MG63 (cell line): Measurements from ENCODE around the gene NCOA4. TPM values are rescaled to one million over a fixed set of nuclear protein-coding genes. Genes with fewer than 3 reads are reported as not detected.
"Not testable (repeated sequence)": the region's sequence is repeated elsewhere in the genome, so short reads cannot be mapped to it uniquely, and the experiment has no call there.

ENCODE experiments used
- DNase-seq: peaks from one replicate; pipeline ENCODE4 v3.0.0-alpha.2; 2020
- H3K27me3 ChIP-seq: fragments of 250-450 bp; sonication (Bioruptor Pico); 2 replicates; pipeline ENCODE4 v1.5.1; 2020; ENCODE audit warnings: mild to moderate bottlenecking, moderate library complexity
- H3K36me3 ChIP-seq: fragments of 250-450 bp; sonication (Bioruptor Pico); 2 replicates; pipeline ENCODE4 v1.5.1; 2020; ENCODE audit warnings: mild to moderate bottlenecking, moderate library complexity
- H3K4me3 ChIP-seq: fragments of 250-450 bp; sonication (Bioruptor Pico); 2 replicates; pipeline ENCODE4 v1.5.1; 2020; ENCODE audit warnings: mild to moderate bottlenecking, moderate library complexity
- H3K9me3 ChIP-seq: fragments of 250-450 bp; sonication (Bioruptor Pico); 2 replicates; pipeline ENCODE4 v1.5.1; 2020; ENCODE audit warnings: mild to moderate bottlenecking, moderate library complexity
- total RNA-seq: library from RNA; depleted of rRNA; stranded (reverse); fragments of >200 nt; shearing (Covaris generic); gene quantifications from 2 replicates; pipeline ENCODE4 v1.2.3, GENCODE V29; 2014; ENCODE audit warnings: low replicate concordance

NCOA4 gene
- total RNA-seq, 1 experiment from 2014 or later = 204 TPM

DNA sequence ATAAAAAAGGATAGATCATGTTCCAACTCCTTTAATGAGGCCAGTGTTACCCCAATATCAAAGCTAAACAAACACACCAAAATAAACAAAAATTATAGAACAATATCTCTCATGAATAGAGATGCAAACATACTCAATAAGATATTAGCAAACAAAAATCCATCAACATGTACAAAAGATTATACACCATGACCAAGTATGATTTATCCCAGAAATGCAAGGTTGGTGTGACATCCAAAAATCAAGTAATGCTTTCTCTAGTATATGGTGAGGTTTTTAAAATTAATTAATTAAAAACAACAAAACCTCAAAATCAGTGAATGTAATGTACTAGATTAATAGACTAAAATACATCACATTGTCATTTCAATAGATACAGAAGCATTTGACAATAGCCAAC, 26.6 kb upstream of the NCOA4 start:
- H3K36me3 ChIP-seq = no peaks in the 10 kb centered on the region
- no peaks in the 10 kb centered on the region for H3K9me3 ChIP-seq
- H3K27me3 ChIP-seq = no peaks in the 10 kb centered on the region
- no peak overlapping the region for H3K4me3 ChIP-seq
- no peak for DNase-seq

DNA sequence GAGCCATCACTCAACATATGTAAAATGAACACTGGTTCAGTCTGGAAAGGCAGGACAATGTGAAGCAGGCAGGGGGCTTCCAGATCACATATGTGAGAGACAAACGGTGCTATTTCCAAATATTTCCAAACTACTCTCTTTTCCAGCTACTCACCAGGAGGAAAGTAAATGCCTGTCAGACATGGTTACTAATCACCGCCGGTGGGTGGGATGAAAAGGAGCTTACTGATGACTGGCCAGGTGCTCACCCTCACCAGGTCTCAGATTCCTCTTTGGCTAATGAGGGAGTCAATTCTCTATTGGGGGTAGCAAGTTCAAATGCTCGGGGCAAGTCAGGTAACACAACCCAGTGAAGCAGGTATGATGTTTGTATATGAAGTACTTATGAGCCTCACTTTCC, 25.3 kb upstream of the NCOA4 start:
- no peaks in the 10 kb centered on the region for H3K27me3 ChIP-seq
- DNase-seq = no peak
- H3K4me3 ChIP-seq = no peak overlapping the region
- H3K36me3 ChIP-seq = no peaks in the 10 kb centered on the region
- no peaks in the 10 kb centered on the region for H3K9me3 ChIP-seq

DNA sequence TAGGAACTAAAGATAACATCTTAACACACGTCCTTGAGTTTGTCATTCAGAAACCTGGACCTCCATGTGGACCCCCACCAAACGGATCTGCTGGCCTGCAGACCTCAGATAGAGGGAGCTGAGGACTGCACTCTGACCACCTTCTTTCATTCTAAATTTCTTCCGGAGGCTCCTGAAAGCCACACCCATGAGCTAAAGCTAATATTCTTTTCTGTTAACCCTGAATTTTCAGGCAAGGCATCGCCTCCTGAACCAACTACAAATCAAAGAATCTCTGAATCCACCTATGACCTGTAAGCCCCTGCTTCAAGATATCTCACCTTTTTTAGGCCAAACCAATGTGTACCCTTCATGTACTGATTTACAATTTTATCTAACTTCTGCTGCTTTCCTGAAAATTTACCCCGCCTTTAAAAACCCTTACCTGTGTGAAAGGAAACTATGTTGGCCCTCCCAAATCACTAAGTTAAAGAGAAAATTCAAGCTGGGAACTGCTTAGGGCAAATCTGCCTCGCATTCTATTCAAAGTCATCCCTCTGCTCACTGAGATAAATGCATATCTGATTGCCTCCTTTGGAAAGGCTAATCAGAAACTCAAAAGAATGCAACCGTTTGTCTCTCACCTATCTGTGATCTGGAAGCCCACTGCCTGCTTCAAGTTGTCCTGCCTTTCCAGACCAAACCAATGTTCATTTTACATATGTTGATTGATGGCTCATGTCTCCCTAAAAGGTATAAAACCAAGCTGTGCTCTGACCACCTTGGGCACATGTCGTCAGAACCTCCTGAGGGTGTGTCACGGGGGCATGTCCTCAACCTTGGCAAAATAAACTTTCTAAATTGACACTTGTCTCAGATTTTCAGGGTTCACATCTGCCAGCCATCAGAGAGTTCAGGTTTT, 23.4 kb upstream of the NCOA4 start:
- DNase-seq = no peak
- Histone ChIP-seq H3K36me3 (no peaks in the 10 kb centered on the region), H3K27me3 (no peaks in the 10 kb centered on the region), H3K9me3 (no peaks in the 10 kb centered on the region), H3K4me3 (no peak overlapping the region)

DNA sequence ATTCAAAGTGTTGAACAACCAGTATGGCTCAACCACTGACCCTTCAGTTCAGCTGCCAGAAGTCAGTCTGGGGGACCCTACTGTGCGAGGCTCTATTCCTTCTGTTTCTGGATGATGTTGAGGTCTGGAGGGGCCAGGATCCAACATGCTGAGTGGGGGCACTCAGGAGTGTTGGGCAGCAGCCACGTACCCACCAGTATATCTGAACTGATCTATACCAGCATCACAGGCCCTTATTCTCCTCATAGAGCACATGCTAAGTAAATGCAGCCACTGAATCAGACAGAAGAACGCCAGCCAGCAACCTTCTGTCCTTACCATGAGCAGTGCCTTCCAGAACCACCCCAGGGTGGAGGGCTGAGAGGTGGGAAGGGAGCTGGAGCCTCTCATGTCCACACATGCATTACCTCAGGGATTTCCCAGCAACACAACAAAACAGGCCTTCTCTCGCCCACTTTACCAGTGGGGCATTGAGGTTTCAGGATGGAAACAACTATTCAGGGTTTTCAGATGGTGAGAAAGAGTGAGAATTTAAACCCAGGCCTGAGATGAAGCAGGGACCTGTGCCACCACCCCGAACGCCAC, 22.5 kb upstream of the NCOA4 start:
- Histone ChIP-seq H3K9me3 (no peaks in the 10 kb centered on the region), H3K36me3 (no peaks in the 10 kb centered on the region), H3K27me3 (no peaks in the 10 kb centered on the region), H3K4me3 (no peak overlapping the region)
- no peak for DNase-seq

DNA sequence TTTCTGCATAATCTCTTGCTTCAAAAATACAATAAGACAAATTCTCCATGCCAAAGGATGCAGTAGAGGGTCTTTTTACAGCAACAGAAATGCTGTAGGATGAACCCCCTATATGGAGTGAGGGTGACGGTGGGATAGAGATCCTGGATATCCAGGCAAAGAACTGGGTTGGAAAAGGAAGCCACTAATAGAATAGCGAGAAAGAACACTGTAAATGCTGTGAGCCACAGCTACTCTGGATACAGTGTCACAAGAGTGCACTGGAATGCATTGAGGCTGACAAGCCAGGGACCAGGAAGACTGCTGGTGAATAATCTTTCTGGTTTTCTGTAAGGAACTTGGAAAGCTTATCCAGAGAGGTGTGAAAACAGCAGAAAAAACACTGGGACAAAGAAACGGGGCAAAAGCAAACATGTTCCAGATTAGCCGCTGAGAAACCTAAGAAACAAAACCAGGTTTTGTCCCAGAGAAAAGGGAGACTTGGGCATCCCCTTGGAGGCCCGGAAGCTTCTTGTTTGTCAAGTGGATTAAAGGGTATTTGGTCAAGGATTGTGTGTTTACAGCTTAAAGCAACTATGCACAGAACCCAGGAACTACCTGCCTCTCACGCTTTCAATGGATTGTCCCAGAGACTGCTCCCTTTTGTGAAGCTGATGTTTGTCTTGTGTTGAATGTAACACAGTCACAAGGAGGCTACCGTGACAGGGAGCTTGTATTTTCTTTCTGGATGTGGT, 21.8 kb upstream of the NCOA4 start:
- no peaks in the 10 kb centered on the region for H3K27me3 ChIP-seq
- no peaks in the 10 kb centered on the region for H3K9me3 ChIP-seq
- no peaks in the 10 kb centered on the region for H3K36me3 ChIP-seq
- no peak overlapping the region for H3K4me3 ChIP-seq
- DNase-seq = no peak

DNA sequence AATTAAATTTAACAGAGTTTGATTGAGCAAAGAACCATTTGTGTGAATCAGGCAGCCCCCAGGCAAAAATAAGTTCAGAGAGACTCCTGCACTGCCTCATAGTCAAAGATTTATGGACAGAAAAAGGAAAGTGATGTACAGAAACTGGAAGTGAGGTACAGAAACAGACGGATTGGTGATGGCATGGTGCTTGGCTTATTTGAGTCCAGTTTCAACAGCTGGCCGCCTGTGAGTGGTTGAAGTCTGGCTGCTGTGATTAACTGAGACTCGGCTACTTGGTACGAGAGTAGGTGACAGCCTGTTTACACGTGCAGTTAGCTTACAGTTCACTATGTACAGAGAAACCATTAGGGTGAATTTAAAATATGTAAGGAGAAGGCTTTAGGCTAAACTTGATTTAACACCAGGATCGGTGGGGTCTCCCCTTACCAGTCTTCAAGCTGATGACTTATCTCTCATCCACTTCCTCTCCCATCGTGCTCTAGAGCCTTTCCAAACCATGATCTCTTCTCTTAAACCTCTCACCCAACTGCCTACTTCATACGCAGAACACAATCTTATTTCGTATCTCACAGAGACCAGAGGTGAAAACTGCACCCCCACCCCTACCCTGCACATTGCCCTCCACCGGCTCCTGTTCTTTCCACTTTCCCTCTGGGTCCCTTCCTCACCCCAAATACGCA, 20.7 kb upstream of the NCOA4 start:
- no peaks in the 10 kb centered on the region for H3K36me3 ChIP-seq
- DNase-seq = no peak
- H3K4me3 ChIP-seq = no peak overlapping the region
- no peaks in the 10 kb centered on the region for H3K9me3 ChIP-seq
- no peaks in the 10 kb centered on the region for H3K27me3 ChIP-seq

DNA sequence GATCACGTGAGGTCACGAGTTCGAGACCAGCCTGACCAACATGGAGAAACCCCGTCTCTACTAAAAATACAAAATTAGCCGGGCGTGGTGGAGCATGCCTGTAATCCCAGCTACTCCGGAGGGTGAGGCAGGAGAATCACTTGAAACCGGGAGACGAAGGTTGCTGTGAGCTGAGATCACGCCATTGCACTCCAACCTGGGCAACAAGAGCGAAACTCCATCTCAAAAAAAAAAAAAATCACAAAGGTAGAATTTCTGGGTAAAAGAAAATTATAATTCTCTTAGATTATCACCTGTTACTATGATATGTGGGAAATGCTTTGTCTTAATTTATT, 19.0 kb upstream of the NCOA4 start:
- not testable (repeated sequence) for H3K27me3 ChIP-seq, H3K36me3 ChIP-seq, H3K4me3 ChIP-seq, H3K9me3 ChIP-seq, DNase-seq

DNA sequence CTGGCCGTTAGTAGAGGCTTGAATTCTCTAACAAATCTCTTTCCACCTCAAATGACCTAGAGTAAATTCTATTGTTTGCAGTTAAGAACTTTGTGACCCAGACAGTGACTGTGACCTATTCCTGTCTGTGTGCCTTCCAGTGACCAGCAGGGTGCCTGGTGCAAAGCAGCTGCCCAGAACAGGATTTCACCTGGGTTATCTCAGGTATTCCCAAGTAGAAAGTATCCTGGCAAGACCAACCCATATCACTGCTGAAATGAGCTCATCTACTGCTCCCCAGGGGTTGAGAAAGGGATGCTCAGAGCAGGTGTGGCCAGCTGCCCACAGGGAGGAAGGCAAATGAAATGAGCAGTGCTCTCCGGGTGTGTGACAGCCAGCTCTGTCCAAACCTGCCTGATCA, 17.7 kb upstream of the NCOA4 start:
- H3K9me3 ChIP-seq = no peaks in the 10 kb centered on the region
- no peaks in the 10 kb centered on the region for H3K27me3 ChIP-seq
- no peak for DNase-seq
- no peak overlapping the region for H3K4me3 ChIP-seq
- H3K36me3 ChIP-seq = no peaks in the 10 kb centered on the region

DNA sequence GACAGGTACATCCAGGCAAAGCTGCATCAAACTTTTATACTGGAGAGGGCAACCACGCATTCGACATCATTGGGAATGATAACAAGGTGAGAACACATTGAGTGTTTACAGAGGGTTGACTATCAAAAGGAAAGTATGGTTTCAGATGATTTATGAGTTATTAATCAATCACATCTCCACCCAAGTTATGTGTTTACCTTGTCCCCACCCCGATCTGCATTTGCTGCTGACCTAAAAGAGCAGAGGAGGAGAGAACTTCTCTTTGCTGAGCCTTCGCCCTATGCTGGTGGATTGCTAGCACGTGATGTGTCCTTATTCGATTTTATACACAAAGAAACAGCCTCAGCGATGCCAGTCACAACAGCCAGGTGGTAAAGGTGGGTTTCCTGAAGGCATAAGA, 15.8 kb upstream of the NCOA4 start, which contains the start of gene MSMB:
MSMB (minus strand) TSS at position 9 of the 400 bp plus-strand sequence. CDS start 32 bp downstream, outside the sequence.
- no peaks in the 10 kb centered on the region for H3K9me3 ChIP-seq
- H3K36me3 ChIP-seq = no peaks in the 10 kb centered on the region
- H3K4me3 ChIP-seq = no peak within 1 kb of the TSS
- DNase-seq = no peak
- no peaks in the 10 kb centered on the region for H3K27me3 ChIP-seq

DNA sequence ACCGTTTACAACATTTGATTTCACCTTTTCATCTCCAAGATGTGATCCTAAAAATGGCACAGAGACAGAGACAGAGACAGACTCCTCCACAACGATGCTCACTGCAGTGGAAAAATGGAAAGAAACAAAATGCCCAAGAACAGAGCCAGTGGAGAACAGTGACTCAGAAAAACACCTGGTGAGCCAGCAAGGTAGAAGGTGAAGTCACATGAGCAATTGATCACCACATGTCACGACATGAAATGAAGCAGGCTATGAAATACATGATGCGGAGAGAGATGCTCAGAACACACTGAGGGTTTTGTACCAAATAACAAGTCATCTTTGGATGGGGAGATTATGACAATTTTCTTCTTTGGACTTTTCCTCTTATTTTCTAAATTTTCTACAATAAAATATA, 12.1 kb upstream of the NCOA4 start:
- no peak for DNase-seq
- Histone ChIP-seq H3K27me3 (no peaks in the 10 kb centered on the region), H3K36me3 (no peaks in the 10 kb centered on the region), H3K9me3 (no peaks in the 10 kb centered on the region), H3K4me3 (no peak overlapping the region)

DNA sequence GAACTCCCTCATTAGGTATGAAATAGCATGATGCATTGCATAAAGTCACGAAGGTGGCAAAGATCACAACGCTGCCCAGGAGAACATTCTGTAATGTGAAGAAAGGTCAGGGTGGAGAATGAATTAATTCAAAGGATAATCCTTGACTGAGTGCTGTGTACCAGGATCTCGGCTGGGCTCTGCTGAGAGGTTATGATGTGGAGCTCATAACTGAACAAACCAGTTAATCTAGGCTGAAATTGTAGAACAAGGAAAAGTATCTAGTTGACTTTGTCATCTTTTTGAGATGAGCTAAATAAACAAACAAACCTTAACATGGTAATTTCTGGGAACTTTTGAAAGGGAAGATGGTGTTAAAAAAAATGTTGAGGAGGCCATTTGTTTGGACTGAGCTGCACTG, 9.6 kb upstream of the NCOA4 start:
- Histone ChIP-seq H3K9me3 (no peaks in the 10 kb centered on the region), H3K4me3 (no peak overlapping the region), H3K27me3 (no peaks in the 10 kb centered on the region), H3K36me3 (no peaks in the 10 kb centered on the region)
- DNase-seq = no peak

DNA sequence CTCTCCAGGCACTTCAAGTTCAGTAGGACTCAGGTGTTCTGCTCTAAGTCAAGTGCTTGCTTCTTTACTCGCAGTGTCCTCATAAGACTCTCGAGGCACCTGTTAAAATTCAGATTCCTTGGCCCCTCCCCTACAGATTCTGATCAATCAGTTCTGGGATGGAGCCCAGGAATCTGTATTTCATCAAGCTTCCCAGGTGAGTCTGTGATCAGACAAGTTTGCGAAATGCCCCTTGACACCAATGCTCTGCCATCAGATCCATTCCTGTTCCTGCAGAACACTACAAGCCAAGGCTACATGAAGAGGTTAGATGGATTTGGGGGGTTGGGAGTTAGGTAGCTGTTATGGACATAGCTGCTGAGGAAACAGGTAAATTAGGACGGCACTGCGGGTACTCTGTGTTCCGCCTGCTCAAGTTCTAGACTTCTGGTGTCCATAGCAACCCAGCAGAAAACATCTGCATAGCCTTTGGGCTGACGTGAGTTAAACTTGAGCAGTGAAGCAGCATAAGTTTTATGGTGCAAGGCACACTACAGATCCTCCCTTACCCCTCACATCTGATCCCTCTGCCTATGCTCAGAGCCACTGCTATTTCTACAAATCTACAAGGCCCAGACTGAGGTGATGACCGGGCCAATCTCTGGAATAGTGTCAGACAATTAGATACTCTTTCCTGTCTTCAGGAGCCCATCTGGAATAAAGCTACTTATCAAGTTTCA, 6.8 kb upstream of the NCOA4 start:
- DNase-seq = no peak

DNA sequence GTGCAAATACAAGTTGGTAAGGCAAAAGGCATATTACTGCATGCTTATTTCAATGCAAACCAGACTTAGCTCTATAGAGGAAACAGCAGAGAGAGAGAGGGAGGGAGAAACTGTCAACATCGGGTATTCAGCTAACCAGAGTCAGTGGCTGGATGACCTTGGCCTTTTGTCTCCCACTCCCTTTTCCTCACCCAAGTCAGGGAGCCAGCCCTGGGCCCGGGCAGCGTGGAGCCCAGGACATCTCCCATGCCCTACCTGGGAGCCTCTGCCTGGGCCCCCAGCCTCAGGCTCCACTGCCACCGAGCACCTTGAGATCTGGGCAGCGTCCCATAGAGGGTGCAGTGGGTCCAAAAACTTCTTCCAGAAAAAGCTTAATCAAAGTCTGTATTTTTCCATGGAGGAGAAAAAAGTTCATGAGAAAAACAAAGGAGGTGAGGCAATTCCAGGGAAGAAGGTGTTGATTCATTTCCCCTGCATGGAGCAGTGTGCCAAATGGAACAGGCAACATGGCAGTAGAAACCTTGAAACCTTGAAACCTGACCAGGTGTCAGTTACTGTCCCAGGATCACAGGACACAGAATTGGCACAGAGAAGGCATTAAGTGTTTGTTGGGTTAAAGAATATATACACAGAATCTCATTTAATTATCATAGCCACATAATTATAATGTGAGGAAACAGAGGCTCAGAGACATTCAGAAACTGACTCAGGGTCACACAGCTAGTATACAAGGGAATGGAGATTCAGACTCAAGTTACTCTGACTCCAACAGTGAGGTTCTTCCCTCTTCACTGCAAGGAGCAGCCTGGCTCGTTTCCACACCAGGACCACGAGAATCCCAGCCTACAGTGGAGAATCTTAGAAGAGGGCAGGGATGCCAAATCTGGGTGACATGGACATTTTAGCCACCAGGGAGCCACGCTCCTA, 5.8 kb upstream of the NCOA4 start:
- no peaks in the 10 kb centered on the region for H3K9me3 ChIP-seq
- no peak overlapping the region for H3K4me3 ChIP-seq
- no peaks in the 10 kb centered on the region for H3K27me3 ChIP-seq
- no peak for DNase-seq
- H3K36me3 ChIP-seq = no peaks in the 10 kb centered on the region

More for the DNA sequence above, 6.8 kb upstream of the NCOA4 start:
- no peak overlapping the region for H3K4me3 ChIP-seq
- no peaks in the 10 kb centered on the region for H3K36me3 ChIP-seq
- no peaks in the 10 kb centered on the region for H3K9me3 ChIP-seq
- H3K27me3 ChIP-seq = no peaks in the 10 kb centered on the region

DNA sequence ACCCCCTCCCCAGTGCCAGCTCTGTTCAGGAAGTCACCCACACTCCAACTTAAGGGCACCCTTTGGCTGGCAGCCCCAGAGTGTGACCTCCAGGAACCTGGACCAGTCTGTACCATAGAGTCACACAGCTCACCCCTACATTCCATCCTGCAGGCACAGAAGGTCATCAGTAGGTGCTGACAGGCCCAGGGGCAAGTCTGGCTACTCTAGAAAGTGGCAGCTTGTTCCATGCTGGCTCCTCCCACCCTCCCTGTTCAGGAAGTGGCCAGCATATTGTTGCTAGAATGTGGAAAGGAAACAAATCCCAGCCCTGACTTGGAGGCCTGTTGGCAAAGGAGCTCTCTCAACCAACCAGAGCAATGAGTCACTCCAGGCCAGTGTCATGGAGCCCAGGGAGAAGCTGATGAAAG, 3.2 kb upstream of the NCOA4 start:
- H3K4me3 ChIP-seq = no peak overlapping the region
- H3K9me3 ChIP-seq = no peaks in the 10 kb centered on the region
- DNase-seq = peak; percentile 82
- peaks cover 4% of the 10 kb centered on the region; the same call in 1 of the 2 replicates for H3K36me3 ChIP-seq
- no peaks in the 10 kb centered on the region for H3K27me3 ChIP-seq

DNA sequence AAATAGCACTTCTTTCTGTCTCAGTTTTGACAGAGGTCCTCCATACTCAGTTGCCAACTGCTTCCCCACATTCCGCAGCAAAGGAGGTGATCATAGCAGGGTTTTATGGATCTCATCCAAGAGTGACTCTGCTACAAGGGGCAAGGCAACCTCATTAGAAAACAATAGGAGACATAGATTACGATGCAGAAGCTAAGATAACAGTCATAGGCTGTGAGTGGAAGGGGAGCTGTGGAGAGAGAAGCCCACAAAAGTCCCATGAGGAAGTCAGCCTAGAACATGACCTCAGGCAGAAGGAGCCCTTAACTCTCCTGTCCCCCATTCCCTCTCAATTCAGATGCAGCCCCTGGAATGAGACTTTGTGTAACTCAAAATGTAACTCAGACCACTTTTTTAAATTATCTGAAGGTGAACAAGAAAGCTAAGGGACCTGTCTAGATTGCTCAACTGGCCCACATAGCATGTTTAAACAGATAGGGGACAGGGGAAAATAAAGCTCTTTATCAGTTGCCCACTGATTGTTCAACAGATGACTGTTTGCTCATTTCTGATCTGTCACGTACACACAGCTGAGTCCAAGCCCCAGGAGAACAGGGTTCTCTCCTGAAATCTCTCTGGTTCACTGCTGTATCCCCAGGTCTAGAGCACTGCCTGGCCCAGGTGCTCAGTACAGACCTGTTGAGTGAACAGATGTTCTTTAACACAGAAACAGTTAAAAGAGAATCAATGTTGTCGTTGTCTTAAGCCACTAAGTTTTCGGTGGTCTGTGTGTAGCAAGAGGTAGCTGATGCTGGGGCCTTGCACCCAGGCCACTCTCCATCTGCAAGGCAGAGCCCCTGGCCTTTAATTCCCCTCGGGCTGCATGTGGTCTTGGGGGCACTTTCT, 1.5 kb upstream of the NCOA4 start:
- H3K4me3 ChIP-seq = no peak overlapping the region
- no peaks in the 10 kb centered on the region for H3K27me3 ChIP-seq
- peaks cover 13% of the 10 kb centered on the region for H3K36me3 ChIP-seq
- DNase-seq = no peak
- no peaks in the 10 kb centered on the region for H3K9me3 ChIP-seq
